MM.1S (cell line): Measurements from ENCODE around the gene FAM167B.

Experiments used
- DNase-seq: peaks from one replicate; pipeline ENCODE4 v3.0.0-alpha.2; 2015
- H2AFZ ChIP-seq: fragments of 300-600 bp; sonication (generic); 2 replicates; pipeline ENCODE4 v1.6.0; 2016; ENCODE audit warnings: antibody characterized with exemption, low read length
- H3F3A ChIP-seq: fragments of 300-600 bp; sonication (generic); 2 replicates; pipeline ENCODE4 v1.6.1; 2016; ENCODE audit warnings: mild to moderate bottlenecking, antibody characterized with exemption, low read length, moderate library complexity, mixed read lengths; ENCODE audit not compliant: insufficient read depth
- H3K27ac ChIP-seq: fragments of 300-600 bp; sonication (generic); 2 replicates; pipeline ENCODE4 v1.5.1; 2016; ENCODE audit warnings: mild to moderate bottlenecking, low read length
- H3K27me3 ChIP-seq: fragments of 300-600 bp; sonication (generic); replicated peaks from 2 replicates; pipeline ENCODE4 v1.6.0; 2016; ENCODE audit warnings: low read length; ENCODE audit not compliant: insufficient read depth
- H3K36me3 ChIP-seq: fragments of 300-600 bp; sonication (generic); replicated peaks from 2 replicates; pipeline ENCODE4 v1.6.1; 2016; ENCODE audit warnings: mild to moderate bottlenecking, low read length, mixed read lengths; ENCODE audit not compliant: insufficient read depth
- H3K4me1 ChIP-seq: fragments of 300-600 bp; sonication (generic); 2 replicates; pipeline ENCODE4 v1.6.1; 2016; ENCODE audit warnings: low read length, mixed read lengths
- H3K4me2 ChIP-seq: fragments of 300-600 bp; sonication (generic); 2 replicates; pipeline ENCODE4 v1.6.0; 2016; ENCODE audit warnings: low read depth, low read length
- H3K4me3 ChIP-seq: fragments of 300-600 bp; sonication (generic); 2 replicates; pipeline ENCODE4 v1.5.1; 2016; ENCODE audit warnings: low read length, mixed read lengths
- H3K79me2 ChIP-seq: fragments of 300-600 bp; sonication (generic); 2 replicates; pipeline ENCODE4 v1.6.1; 2016; ENCODE audit warnings: mixed run types, low read length, mixed read lengths
- H3K9ac ChIP-seq: fragments of 300-600 bp; sonication (generic); 2 replicates; pipeline ENCODE4 v1.6.1; 2016; ENCODE audit warnings: low read length, mixed read lengths
- H3K9me2 ChIP-seq: fragments of 300-600 bp; sonication (generic); replicated peaks from 2 replicates; pipeline ENCODE4 v1.6.1; 2016; ENCODE audit warnings: mild to moderate bottlenecking, low read length, mixed read lengths; ENCODE audit not compliant: insufficient read depth
- H3K9me3 ChIP-seq: fragments of 300-600 bp; sonication (generic); replicated peaks from 2 replicates; pipeline ENCODE4 v1.6.1; 2016; ENCODE audit warnings: mild to moderate bottlenecking, low read length, mixed read lengths; ENCODE audit not compliant: insufficient read depth
- H4K20me1 ChIP-seq: fragments of 300-600 bp; sonication (generic); 2 replicates; pipeline ENCODE4 v1.6.1; 2016; ENCODE audit warnings: mild to moderate bottlenecking, low read length, moderate library complexity, mixed read lengths; ENCODE audit not compliant: insufficient read depth
- CTCF ChIP-seq: fragments of 300-600 bp; sonication (generic); IDR thresholded peaks from 2 replicates; pipeline ENCODE4 v1.5.1; 2016; ENCODE audit warnings: antibody characterized with exemption, low read length, mixed read lengths
- EZH2 ChIP-seq: fragments of 300-600 bp; sonication (generic); optimal IDR thresholded peaks from 2 replicates; pipeline ENCODE3; 2017; ENCODE audit warnings: low read depth, mild to moderate bottlenecking, antibody characterized with exemption, low read length, mixed read lengths
- EZH2phosphoT487 ChIP-seq: fragments of 300-600 bp; sonication (generic); IDR thresholded peaks from 2 replicates; pipeline ENCODE4 v1.6.1; 2018; ENCODE audit warnings: antibody characterized with exemption, low read length

The FAM167B gene

GRCh38 chr1:32208469-32208868 lies 38.6 kb upstream of the FAM167B start:
- no peak overlapping the region for H2AFZ ChIP-seq
- H3K9me3 ChIP-seq: no peaks in the 10 kb centered on the region
- no peak overlapping the region for H3K9ac ChIP-seq
- no peaks in the 10 kb centered on the region for H3K27me3 ChIP-seq
- H3F3A ChIP-seq: no peaks in the 10 kb centered on the region
- TF ChIP-seq CTCF: no peak
- TF ChIP-seq EZH2phosphoT487: no peak
- no peak for TF ChIP-seq EZH2
- H3K9me2 ChIP-seq: no peaks in the 10 kb centered on the region
- H3K79me2 ChIP-seq: peaks cover 9% of the 10 kb centered on the region
- no peak overlapping the region for H3K4me2 ChIP-seq
- H3K27ac ChIP-seq: no peak overlapping the region
- DNase-seq: no peak
- H3K4me1 ChIP-seq: peaks cover 7% of the 10 kb centered on the region; the same call in 1 of the 2 replicates
- no peaks in the 10 kb centered on the region for H3K36me3 ChIP-seq
- H4K20me1 ChIP-seq: no peaks in the 10 kb centered on the region
- no peak overlapping the region for H3K4me3 ChIP-seq

- H3K4me3 ChIP-seq: no peak within 1 kb of the TSS
- H3K79me2 ChIP-seq: peaks cover 9% of the 10 kb centered on the region
- H3K36me3 ChIP-seq: no peaks in the 10 kb centered on the region
- H3K9ac ChIP-seq: no peak within 1 kb of the TSS
- DNase-seq: no peak
- no peaks in the 10 kb centered on the region for H3K9me3 ChIP-seq
- no peaks in the 10 kb centered on the region for H3K27me3 ChIP-seq
- H3F3A ChIP-seq: no peaks in the 10 kb centered on the region
- no peak within 1 kb of the TSS for H3K4me2 ChIP-seq
- peaks cover 7% of the 10 kb centered on the region; the same call in 1 of the 2 replicates for H3K4me1 ChIP-seq
- H4K20me1 ChIP-seq: no peaks in the 10 kb centered on the region
- no peaks in the 10 kb centered on the region for H3K9me2 ChIP-seq
- H2AFZ ChIP-seq: no peak within 1 kb of the TSS
- no peak for TF ChIP-seq EZH2
- TF ChIP-seq CTCF: no peak
- TF ChIP-seq EZH2phosphoT487: no peak
- no peak within 1 kb of the TSS for H3K27ac ChIP-seq
Measured at GRCh38 chr1:32208891-32209328, 38.1 kb upstream of the FAM167B start, which contains the start of gene DCDC2B. Gene DCDC2B, plus strand, starts transcription at chr1:32209089. Its CDS starts 5 bp downstream, at chr1:32209094.

- peak; percentile 87 for TF ChIP-seq CTCF
- no peak for TF ChIP-seq EZH2
- TF ChIP-seq EZH2phosphoT487: no peak
- no peaks in the 10 kb centered on the region for H3K27me3 ChIP-seq
- no peak overlapping the region for H3K4me3 ChIP-seq
- no peaks in the 10 kb centered on the region for H4K20me1 ChIP-seq
- no peaks in the 10 kb centered on the region for H3K4me1 ChIP-seq
- no peak overlapping the region for H3K9ac ChIP-seq
- H2AFZ ChIP-seq: no peak overlapping the region
- no peaks in the 10 kb centered on the region for H3F3A ChIP-seq
- no peaks in the 10 kb centered on the region for H3K9me3 ChIP-seq
- no peak overlapping the region for H3K4me2 ChIP-seq
- no peaks in the 10 kb centered on the region; the same call in 1 of the 2 replicates for H3K36me3 ChIP-seq
- no peaks in the 10 kb centered on the region for H3K9me2 ChIP-seq
- H3K27ac ChIP-seq: no peak overlapping the region
- peak; percentile 59 for DNase-seq
- H3K79me2 ChIP-seq: no peaks in the 10 kb centered on the region
Measured at GRCh38 chr1:32215629-32216480, 31.2 kb upstream of the FAM167B start.
